Activated naive CD4-positive, alpha-beta T cell treated with anti-CD3 and anti-CD28 coated beads, Interleukin-2, amount 10 ng/mL, durations not matched to agents 7 days and 5 days (primary cell): ENCODE measurements around the gene PCOLCE2.

Experiments used
- CTCF ChIA-PET: fragments of 350-600 bp; sonication (Branson Sonifier 250); formaldehyde crosslinking; loops from one replicate; lab custom pipeline; 2021; ENCODE audit warnings: antibody characterized with exemption; lab: Charles Lee
- DNase-seq: peaks from one replicate; pipeline ENCODE4 v3.0.0-alpha.2; 2020
- H3K27ac Mint-ChIP-seq: one replicate; pipeline ENCODE4 v1.8.0; 2021; ENCODE audit warnings: mild to moderate bottlenecking, moderate library complexity, mixed read lengths
- H3K27me3 Mint-ChIP-seq: one replicate; pipeline ENCODE4 v1.8.0; 2021; ENCODE audit warnings: mild to moderate bottlenecking, mixed read lengths
- H3K36me3 Mint-ChIP-seq: one replicate; pipeline ENCODE4 v1.8.0; 2021; ENCODE audit warnings: mixed read lengths
- H3K4me1 Mint-ChIP-seq: one replicate; pipeline ENCODE4 v1.8.0; 2021; ENCODE audit warnings: mixed read lengths
- H3K4me3 Mint-ChIP-seq: one replicate; pipeline ENCODE4 v1.8.0; 2021; ENCODE audit warnings: mild to moderate bottlenecking, moderate library complexity, mixed read lengths
- H3K9me3 Mint-ChIP-seq: one replicate; pipeline ENCODE4 v1.8.0; 2021; ENCODE audit warnings: mixed read lengths

Gene PCOLCE2

DNA sequence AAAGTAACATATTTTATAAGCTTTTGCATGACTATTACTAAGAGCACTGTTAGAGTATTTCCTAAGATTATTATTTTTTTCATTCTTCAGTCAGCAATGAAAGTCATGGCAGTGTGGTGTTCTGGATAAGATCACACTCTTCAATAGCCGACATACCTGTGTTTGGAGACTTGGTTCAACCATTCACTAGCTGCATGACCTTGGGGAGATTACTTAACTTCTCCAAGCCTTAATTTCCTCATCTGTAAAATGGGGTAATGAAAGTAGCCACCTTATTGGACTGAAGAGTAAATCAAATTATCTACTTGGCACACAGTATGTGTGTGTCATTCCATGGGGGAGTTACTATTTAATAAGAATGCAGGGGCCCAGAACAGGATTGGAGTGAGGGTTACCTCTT lies 24.5 kb upstream of the PCOLCE2 start:
- Mint-ChIP-seq H3K4me3 (no peak overlapping the region), H3K27ac (no peak overlapping the region), H3K27me3 (peaks cover 33% of the 10 kb centered on the region), H3K36me3 (no peaks in the 10 kb centered on the region), H3K4me1 (no peaks in the 10 kb centered on the region), H3K9me3 (no peaks in the 10 kb centered on the region)
- CTCF ChIA-PET = no interaction called here
- no peak for DNase-seq

GRCh38 chr3:142912402-142913172 lies 23.7 kb upstream of the PCOLCE2 start:
- CTCF ChIA-PET = no interaction called here
- Mint-ChIP-seq H3K27me3 (peaks cover 33% of the 10 kb centered on the region), H3K4me3 (no peak overlapping the region), H3K4me1 (no peaks in the 10 kb centered on the region), H3K27ac (no peak overlapping the region), H3K36me3 (no peaks in the 10 kb centered on the region), H3K9me3 (no peaks in the 10 kb centered on the region)
- DNase-seq = no peak

- Mint-ChIP-seq H3K36me3 (no peaks in the 10 kb centered on the region), H3K9me3 (no peaks in the 10 kb centered on the region), H3K4me3 (no peak overlapping the region), H3K4me1 (no peaks in the 10 kb centered on the region), H3K27ac (no peak overlapping the region), H3K27me3 (peaks cover 34% of the 10 kb centered on the region)
- CTCF ChIA-PET = interaction anchor here (1.8 kb wide), 1 partner anchor 82 kb away, joined by 6 read pairs; no protein-coding TSS in a partner anchor
- no peak for DNase-seq
Measured at GRCh38 chr3:142910280-142910679, 21.4 kb upstream of the PCOLCE2 start.

DNA sequence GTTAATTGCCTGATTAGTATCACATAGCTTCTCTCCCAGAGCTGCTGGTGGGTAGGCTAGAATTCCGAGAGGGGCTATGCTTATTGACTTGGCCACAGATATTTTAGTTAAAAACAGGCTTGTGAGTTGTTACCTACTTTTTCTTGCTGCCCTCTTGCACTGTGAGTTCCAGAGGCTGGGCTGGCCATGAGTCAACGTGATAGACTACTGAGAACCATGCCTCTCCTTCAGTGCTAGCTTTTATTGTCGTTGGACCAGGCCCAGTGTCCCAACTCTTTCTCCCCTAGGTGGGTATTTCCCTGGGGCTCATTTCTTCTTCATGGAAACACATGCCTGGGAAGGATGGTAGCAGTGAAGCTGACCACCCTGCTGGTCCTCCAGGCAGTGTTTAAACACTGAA lies 20.4 kb upstream of the PCOLCE2 start:
- H3K27me3 Mint-ChIP-seq = peaks cover 40% of the 10 kb centered on the region
- no peaks in the 10 kb centered on the region for H3K9me3 Mint-ChIP-seq
- CTCF ChIA-PET = interaction anchor here (1.8 kb wide), 1 partner anchor 81 kb away, joined by 6 read pairs; no protein-coding TSS in a partner anchor
- H3K4me3 Mint-ChIP-seq = no peak overlapping the region
- no peaks in the 10 kb centered on the region for H3K4me1 Mint-ChIP-seq
- H3K27ac Mint-ChIP-seq = no peak overlapping the region
- H3K36me3 Mint-ChIP-seq = no peaks in the 10 kb centered on the region
- no peak for DNase-seq

DNA sequence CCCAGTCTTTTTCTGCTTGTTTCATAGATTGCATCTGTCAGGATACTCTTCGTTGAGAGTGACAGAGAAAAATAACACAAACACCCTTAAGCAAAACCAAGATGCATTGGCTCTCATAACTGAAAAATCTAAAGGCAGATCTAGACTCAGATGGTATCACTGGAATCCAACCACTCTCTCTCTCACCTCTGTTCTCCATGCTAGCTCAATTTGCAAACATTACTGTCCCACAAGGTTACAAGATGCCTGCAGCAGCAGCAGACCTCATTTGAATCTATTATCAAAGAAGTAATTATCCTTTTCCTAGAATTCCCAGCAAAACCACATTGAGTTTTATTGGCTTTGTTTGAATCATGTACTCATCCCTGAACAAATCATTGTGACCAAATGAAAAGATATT lies 19.1 kb upstream of the PCOLCE2 start:
- Mint-ChIP-seq H3K9me3 (no peaks in the 10 kb centered on the region), H3K27me3 (peaks cover 42% of the 10 kb centered on the region), H3K27ac (no peak overlapping the region), H3K4me3 (no peak overlapping the region), H3K4me1 (no peaks in the 10 kb centered on the region), H3K36me3 (no peaks in the 10 kb centered on the region)
- DNase-seq = no peak
- CTCF ChIA-PET = no interaction called here

DNA sequence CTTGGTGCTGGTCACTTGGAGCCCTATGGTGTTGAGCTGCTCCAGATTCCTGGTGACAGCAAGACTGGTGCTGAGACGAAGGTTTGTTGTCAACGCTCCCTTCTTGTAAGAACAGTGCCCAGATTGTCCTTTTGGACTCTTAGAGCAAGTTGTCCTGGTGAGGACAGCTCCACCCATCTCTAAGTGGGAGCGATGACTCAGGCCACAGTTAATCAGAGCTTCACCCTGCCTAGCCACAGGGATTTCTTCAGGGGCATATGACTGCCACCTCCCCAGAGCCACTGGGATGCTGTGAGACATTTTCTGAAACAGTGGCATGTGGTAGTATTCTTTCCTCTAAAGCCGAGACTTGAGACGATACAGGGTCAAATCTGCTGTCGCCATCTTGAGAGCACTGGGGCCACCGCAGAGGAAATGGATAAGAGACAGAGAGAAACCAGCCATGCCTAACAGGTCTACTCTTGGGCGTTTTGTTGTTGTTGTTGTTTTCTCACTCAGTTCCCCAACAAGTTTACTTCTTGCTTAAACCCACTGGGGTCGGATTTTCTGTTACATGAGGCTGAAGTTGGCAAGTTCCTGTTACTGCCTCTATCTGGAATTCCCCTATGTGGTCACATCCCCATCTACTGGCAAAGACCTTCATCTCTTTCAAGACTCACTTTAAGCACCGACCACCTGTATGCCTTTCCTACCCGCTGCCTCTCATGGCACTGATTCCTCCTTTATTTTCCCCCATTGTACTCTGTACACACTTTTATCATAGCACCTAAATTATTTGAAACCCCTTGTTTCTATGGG lies 16.0 kb upstream of the PCOLCE2 start:
- H3K36me3 Mint-ChIP-seq = no peaks in the 10 kb centered on the region
- H3K4me1 Mint-ChIP-seq = no peaks in the 10 kb centered on the region
- no peak overlapping the region for H3K27ac Mint-ChIP-seq
- CTCF ChIA-PET = interaction anchor here (0.6 to 1.7 kb wide), 4 partner anchors 76 to 318 kb away, joined by 3 to 6 read pairs (median 4); no protein-coding TSS in a partner anchor
- no peak for DNase-seq
- H3K27me3 Mint-ChIP-seq = peaks cover 33% of the 10 kb centered on the region
- no peaks in the 10 kb centered on the region for H3K9me3 Mint-ChIP-seq
- H3K4me3 Mint-ChIP-seq = no peak overlapping the region

GRCh38 chr3:142902356-142902755 lies 13.5 kb upstream of the PCOLCE2 start:
- CTCF ChIA-PET = interaction anchor here (1.7 kb wide), 1 partner anchor 73 kb away, joined by 4 read pairs; no protein-coding TSS in a partner anchor
- no peak overlapping the region for H3K27ac Mint-ChIP-seq
- no peak for DNase-seq
- peaks cover 43% of the 10 kb centered on the region for H3K27me3 Mint-ChIP-seq
- H3K36me3 Mint-ChIP-seq = no peaks in the 10 kb centered on the region
- H3K9me3 Mint-ChIP-seq = no peaks in the 10 kb centered on the region
- H3K4me3 Mint-ChIP-seq = no peak overlapping the region
- no peaks in the 10 kb centered on the region for H3K4me1 Mint-ChIP-seq

DNA sequence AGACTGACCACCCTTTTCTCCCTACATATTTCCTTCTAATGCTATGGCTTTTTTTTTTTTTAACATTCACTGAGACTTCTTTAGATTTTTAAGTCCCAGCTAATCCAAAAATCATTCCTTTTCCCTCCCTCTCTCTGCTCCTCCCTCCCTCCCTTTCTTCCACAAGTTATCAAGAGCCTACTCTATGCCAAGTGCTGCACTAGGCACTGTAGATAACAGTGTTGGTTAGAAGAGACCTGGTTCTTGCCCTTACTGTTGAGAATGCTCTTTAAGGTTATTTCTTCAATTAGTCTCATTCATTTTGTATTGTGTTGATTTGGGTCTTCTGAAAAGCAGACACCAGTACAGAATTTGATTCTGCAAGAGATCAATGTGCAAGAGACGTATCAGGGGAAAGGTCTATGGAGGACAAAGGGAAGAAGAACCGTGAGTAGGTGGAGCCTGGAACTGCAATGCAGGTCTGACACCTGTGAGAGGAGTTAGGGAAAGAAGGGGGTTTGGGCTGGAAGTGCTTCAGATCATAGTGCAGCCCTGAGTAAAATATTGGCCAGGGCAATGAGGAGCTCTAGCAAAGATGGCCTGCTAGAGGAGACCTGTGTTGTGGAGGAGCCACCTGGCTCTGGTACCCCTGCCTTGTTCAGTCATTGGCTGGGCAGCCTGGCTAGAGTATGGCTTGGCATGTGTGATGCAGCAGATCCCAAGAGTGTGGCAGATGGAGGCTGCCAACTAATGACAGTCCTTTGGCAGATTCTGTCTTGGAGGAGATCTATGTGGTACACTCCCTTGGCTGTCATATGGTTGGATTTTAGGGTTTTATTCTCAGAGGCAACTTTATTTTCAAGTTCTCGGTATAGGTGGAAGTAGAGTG lies 9.7 kb upstream of the PCOLCE2 start:
- no peak for DNase-seq
- Mint-ChIP-seq H3K27ac (no peak overlapping the region), H3K9me3 (no peaks in the 10 kb centered on the region), H3K4me1 (no peaks in the 10 kb centered on the region), H3K36me3 (no peaks in the 10 kb centered on the region), H3K27me3 (peaks cover 29% of the 10 kb centered on the region), H3K4me3 (no peak overlapping the region)
- CTCF ChIA-PET = no interaction called here

DNA sequence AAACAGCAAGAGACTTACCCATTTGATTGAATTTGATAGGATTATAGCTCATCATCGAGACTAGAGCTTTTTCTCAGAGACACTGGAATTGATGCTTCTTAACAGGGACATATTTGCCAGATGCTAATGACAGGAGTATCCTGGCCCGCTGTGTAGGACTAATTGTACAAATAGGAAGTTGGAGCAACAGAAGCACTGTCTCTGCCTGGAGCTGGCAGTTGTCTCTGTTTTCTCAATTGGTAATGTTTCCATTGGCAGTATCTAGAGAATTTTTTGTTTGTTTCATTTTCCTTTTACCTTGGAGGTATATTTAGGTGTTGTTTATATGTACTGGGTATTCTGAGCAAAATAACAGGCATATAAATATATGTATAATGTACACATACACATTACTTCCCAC lies 8.9 kb upstream of the PCOLCE2 start:
- H3K9me3 Mint-ChIP-seq = no peaks in the 10 kb centered on the region
- no peaks in the 10 kb centered on the region for H3K36me3 Mint-ChIP-seq
- no peak for DNase-seq
- H3K27me3 Mint-ChIP-seq = peaks cover 29% of the 10 kb centered on the region
- H3K4me1 Mint-ChIP-seq = no peaks in the 10 kb centered on the region
- no peak overlapping the region for H3K27ac Mint-ChIP-seq
- CTCF ChIA-PET = interaction anchor here (1.5 kb wide), 1 partner anchor 11 kb away, joined by 3 read pairs; no protein-coding TSS in a partner anchor
- no peak overlapping the region for H3K4me3 Mint-ChIP-seq

DNA sequence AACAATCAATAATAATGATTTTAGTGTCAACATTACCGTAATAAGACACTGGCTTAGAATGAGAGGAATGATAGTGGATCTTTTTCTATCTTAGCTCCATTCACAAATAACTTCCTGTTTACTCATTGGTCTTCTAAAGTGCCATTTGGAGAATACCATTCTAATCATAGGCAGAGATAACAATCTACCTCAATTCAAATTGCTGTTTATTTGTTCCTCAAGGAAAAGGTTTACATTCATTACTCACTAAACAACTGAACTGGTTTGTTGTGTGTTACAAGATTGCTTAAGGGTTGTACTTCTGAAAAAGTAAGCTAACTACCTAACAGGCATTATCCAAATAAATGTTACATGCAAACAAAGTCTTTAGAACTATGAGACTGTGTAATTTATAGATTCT lies 8.1 kb upstream of the PCOLCE2 start:
- Mint-ChIP-seq H3K4me3 (no peak overlapping the region), H3K4me1 (no peaks in the 10 kb centered on the region), H3K36me3 (no peaks in the 10 kb centered on the region), H3K27ac (no peak overlapping the region), H3K27me3 (peaks cover 37% of the 10 kb centered on the region), H3K9me3 (no peaks in the 10 kb centered on the region)
- no peak for DNase-seq
- CTCF ChIA-PET = interaction anchor here (1.5 kb wide), 1 partner anchor 11 kb away, joined by 3 read pairs; no protein-coding TSS in a partner anchor

DNA sequence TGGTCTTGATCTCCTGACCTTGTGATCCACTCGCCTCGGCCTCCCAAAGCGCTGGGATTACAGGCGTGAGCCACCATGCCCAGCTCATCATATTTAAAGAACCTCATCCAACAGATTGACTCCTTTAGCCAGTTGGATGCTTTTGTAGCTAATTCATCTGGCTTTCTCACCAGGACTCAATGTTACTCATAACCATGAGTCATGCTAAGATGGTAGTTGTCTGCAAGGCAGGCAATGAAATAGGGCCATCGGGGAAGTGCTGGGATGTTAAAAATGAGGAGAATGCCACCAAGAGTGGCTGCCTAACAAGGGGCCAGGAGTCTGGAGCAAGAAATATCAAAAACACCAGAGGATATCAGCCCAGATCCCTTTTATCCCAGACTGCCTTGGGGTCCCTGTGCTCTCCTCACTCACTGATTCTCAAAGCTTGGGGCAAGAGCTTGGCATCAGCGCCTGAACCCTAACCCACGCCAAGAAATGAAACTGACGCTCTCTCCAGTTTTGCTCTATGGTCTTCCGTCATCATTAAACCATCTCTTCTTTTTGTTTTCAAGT lies 7.4 kb upstream of the PCOLCE2 start:
- DNase-seq = no peak
- no peaks in the 10 kb centered on the region for H3K36me3 Mint-ChIP-seq
- no peak overlapping the region for H3K4me3 Mint-ChIP-seq
- CTCF ChIA-PET = interaction anchor here (1.5 kb wide), 1 partner anchor 10 kb away, joined by 3 read pairs; no protein-coding TSS in a partner anchor
- no peaks in the 10 kb centered on the region for H3K4me1 Mint-ChIP-seq
- H3K27me3 Mint-ChIP-seq = peaks cover 36% of the 10 kb centered on the region
- H3K9me3 Mint-ChIP-seq = no peaks in the 10 kb centered on the region
- H3K27ac Mint-ChIP-seq = no peak overlapping the region

DNA sequence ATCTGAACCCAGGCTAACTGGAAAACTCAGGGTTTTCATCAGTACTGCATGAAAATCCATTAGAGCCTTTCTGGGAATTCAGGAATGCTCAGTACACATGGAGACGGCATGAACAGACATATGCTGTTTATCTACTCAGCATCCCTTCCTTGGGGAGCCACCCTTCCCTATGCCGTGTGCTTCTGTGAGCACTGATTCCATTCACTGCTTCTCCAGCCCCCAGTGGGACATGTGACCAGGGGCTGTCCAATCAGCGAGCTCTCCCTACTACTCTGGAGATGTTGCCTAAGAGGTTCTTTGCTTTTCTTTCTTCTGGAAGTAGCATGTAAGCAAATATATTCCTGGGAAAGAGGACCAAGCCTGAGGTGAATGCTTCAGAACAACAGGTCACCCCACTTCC lies 5.6 kb upstream of the PCOLCE2 start:
- Mint-ChIP-seq H3K4me3 (no peak overlapping the region), H3K27ac (no peak overlapping the region), H3K27me3 (peaks cover 34% of the 10 kb centered on the region), H3K4me1 (peaks cover 1% of the 10 kb centered on the region), H3K36me3 (no peaks in the 10 kb centered on the region), H3K9me3 (no peaks in the 10 kb centered on the region)
- CTCF ChIA-PET = no interaction called here
- DNase-seq = no peak

- H3K27me3 Mint-ChIP-seq = peaks cover 40% of the 10 kb centered on the region
- no peak for DNase-seq
- CTCF ChIA-PET = no interaction called here
- H3K4me3 Mint-ChIP-seq = no peak overlapping the region
- H3K36me3 Mint-ChIP-seq = no peaks in the 10 kb centered on the region
- H3K27ac Mint-ChIP-seq = no peak overlapping the region
- H3K4me1 Mint-ChIP-seq = peaks cover 8% of the 10 kb centered on the region
- no peaks in the 10 kb centered on the region for H3K9me3 Mint-ChIP-seq
Measured at GRCh38 chr3:142892714-142893113, 3.8 kb upstream of the PCOLCE2 start.
